ENCODE data around the gene ZFR.

DNA sequence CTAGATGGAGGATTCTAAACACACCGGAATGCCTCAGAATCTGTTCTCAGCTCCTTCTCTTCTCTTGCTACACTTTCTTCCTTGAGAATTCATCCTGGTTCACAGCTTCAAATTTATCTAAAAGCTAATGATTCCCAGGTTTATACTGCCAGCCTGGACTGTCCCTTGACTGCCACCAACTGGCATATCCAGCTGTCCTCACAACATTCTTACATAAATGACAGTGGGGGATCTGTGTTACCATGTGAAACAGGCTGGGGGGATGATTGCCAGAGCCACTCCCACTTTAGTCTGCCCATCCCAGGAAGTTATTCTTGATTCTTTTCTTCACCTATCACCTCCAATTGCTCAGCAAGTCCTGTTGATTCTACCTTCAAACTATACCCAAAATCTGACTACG, 27.2 kb upstream of the ZFR start:
- TF ChIP-seq, protein P1, sequence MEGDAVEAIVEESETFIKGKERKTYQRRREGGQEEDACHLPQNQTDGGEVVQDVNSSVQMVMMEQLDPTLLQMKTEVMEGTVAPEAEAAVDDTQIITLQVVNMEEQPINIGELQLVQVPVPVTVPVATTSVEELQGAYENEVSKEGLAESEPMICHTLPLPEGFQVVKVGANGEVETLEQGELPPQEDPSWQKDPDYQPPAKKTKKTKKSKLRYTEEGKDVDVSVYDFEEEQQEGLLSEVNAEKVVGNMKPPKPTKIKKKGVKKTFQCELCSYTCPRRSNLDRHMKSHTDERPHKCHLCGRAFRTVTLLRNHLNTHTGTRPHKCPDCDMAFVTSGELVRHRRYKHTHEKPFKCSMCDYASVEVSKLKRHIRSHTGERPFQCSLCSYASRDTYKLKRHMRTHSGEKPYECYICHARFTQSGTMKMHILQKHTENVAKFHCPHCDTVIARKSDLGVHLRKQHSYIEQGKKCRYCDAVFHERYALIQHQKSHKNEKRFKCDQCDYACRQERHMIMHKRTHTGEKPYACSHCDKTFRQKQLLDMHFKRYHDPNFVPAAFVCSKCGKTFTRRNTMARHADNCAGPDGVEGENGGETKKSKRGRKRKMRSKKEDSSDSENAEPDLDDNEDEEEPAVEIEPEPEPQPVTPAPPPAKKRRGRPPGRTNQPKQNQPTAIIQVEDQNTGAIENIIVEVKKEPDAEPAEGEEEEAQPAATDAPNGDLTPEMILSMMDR (optimal IDR thresholded peaks at IDR 0.05 in 1 of 3, IDR thresholded peaks at IDR 0.05 in 1 of 3, conservative IDR thresholded peaks at IDR 0.05 in 1 of 3; ENCODE audit: extremely low read depth in 1 of 3, insufficient read depth in 2 of 3, low read length in 3 of 3): peak in 1 of 3 experiments; percentile 15
- no peak for TF ChIP-seq EZH2 (IDR thresholded peaks at IDR 0.05; ENCODE audit: low read length)

Data from keratinocyte (primary cell).